ENCODE results near the gene FHOD3.

Gene FHOD3

GRCh38 chr18:36410346-36410745, 112.8 kb downstream of the FHOD3 start:
- no peak for DNase-seq (ENCODE audit: low spot score)

- DNase-seq (ENCODE audit: low spot score), result no peak
Observed at GRCh38 chr18:36411745-36412168, 114.2 kb downstream of the FHOD3 start.

- no peak for DNase-seq (ENCODE audit: low spot score)
Observed at GRCh38 chr18:36412778-36413177, 115.3 kb downstream of the FHOD3 start.

- DNase-seq (ENCODE audit: low spot score), result no peak
Observed at GRCh38 chr18:36415171-36415570, 117.7 kb downstream of the FHOD3 start.

- no peak for DNase-seq (ENCODE audit: low spot score)
Observed at GRCh38 chr18:36415625-36416024, 118.1 kb downstream of the FHOD3 start.

- DNase-seq (ENCODE audit: low spot score), result no peak
Observed at GRCh38 chr18:36419188-36419899, 121.8 kb downstream of the FHOD3 start.

GRCh38 chr18:36419900-36420531, 122.5 kb downstream of the FHOD3 start:
- DNase-seq (ENCODE audit: low spot score), result peak; percentile 34

GRCh38 chr18:36420826-36421225, 123.3 kb downstream of the FHOD3 start:
- DNase-seq (ENCODE audit: low spot score), result no peak

- no peak for DNase-seq (ENCODE audit: low spot score)
Observed at GRCh38 chr18:36424741-36425142, 127.2 kb downstream of the FHOD3 start.

GRCh38 chr18:36427369-36427768, 129.9 kb downstream of the FHOD3 start:
- DNase-seq (ENCODE audit: low spot score), result no peak

GRCh38 chr18:36427831-36428230, 130.3 kb downstream of the FHOD3 start:
- no peak for DNase-seq (ENCODE audit: low spot score)

- no peak for DNase-seq (ENCODE audit: low spot score)
Observed at GRCh38 chr18:36428431-36429029, 131.0 kb downstream of the FHOD3 start.

GRCh38 chr18:36432880-36433555, 135.5 kb downstream of the FHOD3 start:
- no peak for DNase-seq (ENCODE audit: low spot score)

GRCh38 chr18:36436387-36436786, 138.9 kb downstream of the FHOD3 start:
- DNase-seq (ENCODE audit: low spot score), result no peak

GRCh38 chr18:36440614-36441013, 143.1 kb downstream of the FHOD3 start:
- no peak for DNase-seq (ENCODE audit: low spot score)

GRCh38 chr18:36441426-36442240, 144.1 kb downstream of the FHOD3 start:
- DNase-seq (ENCODE audit: low spot score), result no peak

GRCh38 chr18:36442717-36443116, 145.2 kb downstream of the FHOD3 start:
- no peak for DNase-seq (ENCODE audit: low spot score)

GRCh38 chr18:36446059-36446458, 148.5 kb downstream of the FHOD3 start:
- no peak for DNase-seq (ENCODE audit: low spot score)

- DNase-seq (ENCODE audit: low spot score), result no peak
Observed at GRCh38 chr18:36448384-36449290, 151.1 kb downstream of the FHOD3 start.

- no peak for DNase-seq (ENCODE audit: low spot score)
Observed at GRCh38 chr18:36449451-36449850, 151.9 kb downstream of the FHOD3 start.

- no peak for DNase-seq (ENCODE audit: low spot score)
Observed at GRCh38 chr18:36450264-36450663, 152.8 kb downstream of the FHOD3 start.

Measured in activated CD4-positive, alpha-beta T cell treated with anti-CD3 and anti-CD28 coated beads, Interleukin-2, Interleukin-4, amounts not matched to agents 100 ng/mL and 50 ng/mL, durations not matched to agents 16 hours and 8 hours (primary cell).